Aorta (tissue), 5 donors: ENCODE data around the gene SLC6A20. TPM values are rescaled to one million over a fixed set of nuclear protein-coding genes. Genes with fewer than 3 reads are reported as not detected.

Experiments
- ATAC-seq: fragments of 200-7000 bp; cut with Tn5 transposase; one replicate; pipeline ENCODE4 v1.9.1; 2022; ENCODE audit warnings: moderate library complexity; ENCODE audit not compliant: low FRiP score
- DNase-seq, 2 donors: peaks; one replicate each; pipeline ENCODE4 v3.0.0-alpha.2; 2020
- H3K27ac ChIP-seq, 2 donors: one replicate each; pipeline ENCODE4 v1.5.1; 2013; ENCODE audit warnings: low read length in 2 of 2, mild to moderate bottlenecking in 2 of 2, moderate library complexity in 2 of 2, control low read depth in 1 of 2, inconsistent platforms in 1 of 2, low read depth in 1 of 2
- H3K27me3 ChIP-seq, 2 donors: one replicate each; pipeline ENCODE4 v1.6.1; 2013; ENCODE audit warnings: control low read depth in 1 of 2, low read length in 1 of 2, mild to moderate bottlenecking in 1 of 2, moderate library complexity in 1 of 2; ENCODE audit not compliant: insufficient read depth in 2 of 2, control insufficient read depth in 1 of 2
- H3K36me3 ChIP-seq, 2 donors: one replicate each; pipeline ENCODE4 v1.6.1; 2013; ENCODE audit warnings: control low read depth in 1 of 2, low read length in 1 of 2, mild to moderate bottlenecking in 1 of 2; ENCODE audit not compliant: insufficient read depth in 2 of 2, control insufficient read depth in 1 of 2
- H3K4me1 ChIP-seq, 2 donors: one replicate each; pipeline ENCODE4 v1.6.1; 2013; ENCODE audit warnings: low read length in 2 of 2, control low read depth in 1 of 2, mild to moderate bottlenecking in 1 of 2, moderate library complexity in 1 of 2; ENCODE audit not compliant: insufficient read depth in 2 of 2, control insufficient read depth in 1 of 2
- H3K4me3 ChIP-seq, 2 donors: one replicate each; pipeline ENCODE4 v1.5.1; 2013; ENCODE audit warnings: low read length in 2 of 2, control low read depth in 1 of 2, mild to moderate bottlenecking in 1 of 2
- H3K9me3 ChIP-seq: one replicate; pipeline ENCODE4 v1.6.1; 2013; ENCODE audit warnings: mild to moderate bottlenecking, low read length; ENCODE audit not compliant: control insufficient read depth
- WGBS, 2 donors: extraction: QIAGEN DNeasy Blood & Tissue Kit; methylation state at CpG; one replicate each; pipeline ENCODE4 v1.1.7; 2013; 5-methylcytosine and 5-hydroxymethylcytosine counted together
- intact Hi-C, 2 donors: fragments of 100-400 bp; cut with DNase I; formaldehyde crosslinking; loops; one replicate each; pipeline versions ENCODE4 v1.14.2 to v1.15.0; 2022
- polyA plus RNA-seq, 2 donors: library from polyadenylated mRNA; stranded (reverse); fragments of 200-250 nt; gene quantifications; one replicate each; pipeline ENCODE4 v1.2.3, GENCODE V29; 2013
- total RNA-seq, 2 donors: library from RNA; stranded (reverse); fragmentation: NEBNext Ultra II Directional; extraction: Animal tissue kit (Norgen Biotek cat#: 25700); gene quantifications; one replicate each; pipeline ENCODE4 v1.2.1, GENCODE V29; 2021
- donor health status: healthy with polysubstance abuse.
- donor health status: Bipolar disorder and iron deficiency.
- donor health status: DM: no; HTN: no; CAD: no.
- donor health status: DM: no; HTN: no; CAD: no.
- donor health status: DM: yes; HTN: yes; CAD: no.

SLC6A20 gene
- total and polyA plus RNA-seq, 4 donors: 0.10 to 1.0 (median 0.15) TPM; not detected in 1

GRCh38 chr3:45794177-45794560 lies 2.2 kb downstream of the SLC6A20 start:
- H3K4me3 ChIP-seq: no peak overlapping the region
- ATAC-seq (no peak), DNase-seq (no peak)
- no peak overlapping the region for H3K27ac ChIP-seq
- 95 to 96% methylated on average over 5 of the region's 5 CpGs for WGBS, 2 donors
- no peaks in the 10 kb centered on the region for H3K27me3 ChIP-seq
- no peaks in the 10 kb centered on the region for H3K36me3 ChIP-seq
- intact Hi-C loops: no loop called here
- H3K9me3 ChIP-seq: no peaks in the 10 kb centered on the region
- H3K4me1 ChIP-seq: no peaks in the 10 kb centered on the region

GRCh38 chr3:45793482-45794176 lies 2.7 kb downstream of the SLC6A20 start:
- Histone ChIP-seq H3K27me3 (no peaks in the 10 kb centered on the region), H3K36me3 (no peaks in the 10 kb centered on the region), H3K9me3 (no peaks in the 10 kb centered on the region), H3K4me3 (no peak overlapping the region), H3K27ac (no peak overlapping the region), H3K4me1 (no peaks in the 10 kb centered on the region)
- DNase-seq: peak in 1 of 2 donors; percentile 52
- 59% methylated on average over 9 of the region's 9 CpGs for WGBS, 2 donors
- no peak for ATAC-seq
- intact Hi-C loops: no loop called here

- no peak overlapping the region for H3K4me3 ChIP-seq
- DNase-seq (no peak), ATAC-seq (no peak)
- peaks cover under 1% of the 10 kb centered on the region for H3K9me3 ChIP-seq
- H3K27ac ChIP-seq: no peak overlapping the region
- no peaks in the 10 kb centered on the region for H3K27me3 ChIP-seq
- intact Hi-C loops: no loop called here
- no peaks in the 10 kb centered on the region for H3K4me1 ChIP-seq
- no peaks in the 10 kb centered on the region for H3K36me3 ChIP-seq
- WGBS, 2 donors: 85 to 88% methylated on average over 7 of the region's 7 CpGs
These were observed 3.7 kb downstream of the SLC6A20 start for GRCh38 chr3:45792516-45793172.

- no peaks in the 10 kb centered on the region for H3K4me1 ChIP-seq
- intact Hi-C loops: no loop called here
- no peak overlapping the region for H3K4me3 ChIP-seq
- no peak overlapping the region for H3K27ac ChIP-seq
- ATAC-seq (no peak), DNase-seq (no peak)
- H3K27me3 ChIP-seq: no peaks in the 10 kb centered on the region
- 89% methylated on average over 2 of the region's 2 CpGs for WGBS, 2 donors
- peaks cover 1% of the 10 kb centered on the region for H3K9me3 ChIP-seq
- H3K36me3 ChIP-seq: no peaks in the 10 kb centered on the region
These were observed 4.3 kb downstream of the SLC6A20 start for GRCh38 chr3:45792036-45792435.

- DNase-seq (no peak), ATAC-seq (no peak)
- H3K36me3 ChIP-seq: no peaks in the 10 kb centered on the region
These were observed 5.7 kb downstream of the SLC6A20 start for GRCh38 chr3:45790596-45790995.

GRCh38 chr3:45789235-45789812 lies 7.0 kb downstream of the SLC6A20 start:
- WGBS, 2 donors: 80 to 88% methylated on average over 4 of the region's 4 CpGs
- no peak overlapping the region for H3K27ac ChIP-seq
- H3K9me3 ChIP-seq: peaks cover 1% of the 10 kb centered on the region
- H3K4me1 ChIP-seq: no peaks in the 10 kb centered on the region
- no peaks in the 10 kb centered on the region for H3K27me3 ChIP-seq
- no peaks in the 10 kb centered on the region for H3K36me3 ChIP-seq
- ATAC-seq (no peak), DNase-seq (no peak)
- intact Hi-C loops: no loop called here
- H3K4me3 ChIP-seq: no peak overlapping the region

More at GRCh38 chr3:45790596-45790995, 5.7 kb downstream of the SLC6A20 start:
- Histone ChIP-seq H3K4me3 (no peak overlapping the region), H3K27me3 (no peaks in the 10 kb centered on the region), H3K9me3 (peaks cover 1% of the 10 kb centered on the region), H3K4me1 (no peaks in the 10 kb centered on the region), H3K27ac (no peak overlapping the region)
- 54 to 63% methylated on average over 2 of the region's 2 CpGs for WGBS, 2 donors
- intact Hi-C loops: no loop called here

- H3K4me3 ChIP-seq: no peak overlapping the region
- peaks cover 1% of the 10 kb centered on the region for H3K9me3 ChIP-seq
- no peaks in the 10 kb centered on the region for H3K27me3 ChIP-seq
- no peak overlapping the region for H3K27ac ChIP-seq
- H3K4me1 ChIP-seq: no peaks in the 10 kb centered on the region
- no peaks in the 10 kb centered on the region for H3K36me3 ChIP-seq
- WGBS, 2 donors: 95 to 100% methylated on average over 2 of the region's 2 CpGs
- intact Hi-C loops: no loop called here
- DNase-seq (no peak), ATAC-seq (no peak)
These were observed 8.8 kb downstream of the SLC6A20 start for GRCh38 chr3:45787551-45787950.

GRCh38 chr3:45786801-45787495 lies 9.4 kb downstream of the SLC6A20 start:
- DNase-seq: no peak
- Histone ChIP-seq H3K4me1 (no peaks in the 10 kb centered on the region), H3K27me3 (no peaks in the 10 kb centered on the region), H3K36me3 (no peaks in the 10 kb centered on the region), H3K27ac (no peak overlapping the region), H3K9me3 (peaks cover 1% of the 10 kb centered on the region), H3K4me3 (no peak overlapping the region)
- intact Hi-C loops: no loop called here
- ATAC-seq: no peak
- WGBS, 2 donors: 60 to 84% methylated on average over 4 of the region's 4 CpGs
